Bronchial epithelial cell (primary cell): ENCODE results near the gene FNIP2. TPM values are rescaled to one million over a fixed set of nuclear protein-coding genes. Genes with fewer than 3 reads are reported as not detected.

Source experiments
- DNase-seq: peaks from one replicate; pipeline ENCODE4 v3.0.0-alpha.2; 2010; ENCODE audit warnings: low read depth
- FAIRE-seq: peaks from 2 replicates; lab custom pipeline; 2011; peaks lifted over from hg19 to GRCh38; lab: Jason Lieb, UNC
- H3K27me3 ChIP-seq: 2 replicates; pipeline ENCODE4 v1.5.1; 2011; ENCODE audit warnings: low read length; ENCODE audit not compliant: control insufficient read depth, insufficient read depth
- H3K36me3 ChIP-seq: 2 replicates; pipeline ENCODE4 v1.5.1; 2011; ENCODE audit warnings: low read length; ENCODE audit not compliant: control insufficient read depth, insufficient read depth
- H3K4me3 ChIP-seq: 2 replicates; pipeline ENCODE4 v1.5.1; 2011; ENCODE audit warnings: mild to moderate bottlenecking, low read depth, low read length, control low read depth
- CTCF ChIP-seq: IDR thresholded peaks from 2 replicates; pipeline ENCODE4 v1.5.1; 2011; ENCODE audit warnings: mild to moderate bottlenecking, moderate library complexity, low read length, control low read depth, inconsistent platforms; ENCODE audit not compliant: insufficient read depth, severe bottlenecking
- total RNA-seq: library from RNA; depleted of rRNA; stranded (reverse); fragments of >200 nt; gene quantifications from 2 replicates; pipeline ENCODE4 v1.2.1, GENCODE V29; 2014

FNIP2 gene
- total RNA-seq, 1 donor from 2014 or later = 16.6 TPM

GRCh38 chr4:158869001-158869400 lies 100.2 kb downstream of the FNIP2 start:
- DNase-seq (no peak), FAIRE-seq (no peak)
- H3K4me3 ChIP-seq = no peak overlapping the region
- H3K36me3 ChIP-seq = peaks cover 9% of the 10 kb centered on the region
- no peak for TF ChIP-seq CTCF
- H3K27me3 ChIP-seq = no peaks in the 10 kb centered on the region

GRCh38 chr4:158869761-158870160 lies 100.9 kb downstream of the FNIP2 start:
- Histone ChIP-seq H3K4me3 (no peak overlapping the region), H3K36me3 (peaks cover 9% of the 10 kb centered on the region), H3K27me3 (no peaks in the 10 kb centered on the region)
- FAIRE-seq (no peak), DNase-seq (no peak)
- no peak for TF ChIP-seq CTCF

- DNase-seq (no peak), FAIRE-seq (no peak)
- TF ChIP-seq CTCF = no peak
- H3K36me3 ChIP-seq = peaks cover 9% of the 10 kb centered on the region
- no peaks in the 10 kb centered on the region for H3K27me3 ChIP-seq
- H3K4me3 ChIP-seq = no peak overlapping the region
Observed at GRCh38 chr4:158870282-158870625, 101.4 kb downstream of the FNIP2 start.

GRCh38 chr4:158870626-158871334 lies 102.0 kb downstream of the FNIP2 start:
- Histone ChIP-seq H3K4me3 (no peak overlapping the region), H3K36me3 (peaks cover 9% of the 10 kb centered on the region), H3K27me3 (no peaks in the 10 kb centered on the region)
- no peak for DNase-seq
- FAIRE-seq = no peak
- no peak for TF ChIP-seq CTCF

GRCh38 chr4:158871335-158871724 lies 102.5 kb downstream of the FNIP2 start:
- FAIRE-seq = no peak
- no peak overlapping the region for H3K4me3 ChIP-seq
- no peak for DNase-seq
- H3K27me3 ChIP-seq = no peaks in the 10 kb centered on the region
- H3K36me3 ChIP-seq = peaks cover 9% of the 10 kb centered on the region
- TF ChIP-seq CTCF = no peak
